AG09309 (cell line): ENCODE data around the gene RAD51B.

ENCODE experiments used
- DNase-seq: peaks from one replicate; pipeline ENCODE4 v3.0.0-alpha.2; 2010; ENCODE audit warnings: low read depth
- H3K4me3 ChIP-seq: 2 replicates; pipeline ENCODE4 v1.5.1; 2011; ENCODE audit warnings: mild to moderate bottlenecking, low read depth, low read length, moderate library complexity; ENCODE audit not compliant: control insufficient read depth
- CTCF ChIP-seq: IDR thresholded peaks from 2 replicates; pipeline ENCODE4 v1.5.1; 2011; ENCODE audit warnings: mild to moderate bottlenecking, low read depth, low read length, inconsistent platforms; ENCODE audit not compliant: insufficient read depth, control insufficient read depth; ENCODE audit errors: missing control alignments

Gene RAD51B

GRCh38 chr14:68442828-68443629, 623.5 kb downstream of the RAD51B start:
- no peak for TF ChIP-seq CTCF
- DNase-seq = peak; percentile 58
- H3K4me3 ChIP-seq = no peak overlapping the region

GRCh38 chr14:68444449-68445168, 625.0 kb downstream of the RAD51B start:
- no peak overlapping the region for H3K4me3 ChIP-seq
- DNase-seq = no peak
- TF ChIP-seq CTCF = no peak

- no peak overlapping the region for H3K4me3 ChIP-seq
- DNase-seq = no peak
- no peak for TF ChIP-seq CTCF
Measured at GRCh38 chr14:68446243-68447040, 626.9 kb downstream of the RAD51B start.

- no peak for DNase-seq
- no peak for TF ChIP-seq CTCF
- H3K4me3 ChIP-seq = no peak overlapping the region
Measured at GRCh38 chr14:68447581-68448251, 628.1 kb downstream of the RAD51B start.

GRCh38 chr14:68448252-68448902, 628.8 kb downstream of the RAD51B start:
- no peak for DNase-seq
- no peak overlapping the region for H3K4me3 ChIP-seq
- no peak for TF ChIP-seq CTCF
